Tibial nerve (tissue), 4 donors: ENCODE results near the gene SALL3. TPM values are rescaled to one million over a fixed set of nuclear protein-coding genes. Genes with fewer than 3 reads are reported as not detected.

ENCODE experiments used
- DNase-seq, 2 donors: peaks; one replicate each; pipeline ENCODE4 v3.0.0-alpha.2; 2019; ENCODE audit warnings: low spot score in 2 of 2
- H3K27ac ChIP-seq, 4 donors: fragments of 200-600 bp; sonication (generic) in 3 of 4; one replicate each; pipeline ENCODE4 v1.5.1; 2017 to 2019; ENCODE audit warnings: mild to moderate bottlenecking in 1 of 4
- H3K27me3 ChIP-seq, 2 donors: fragments of 200-600 bp; sonication (generic) in 1 of 2; one replicate each; pipeline versions ENCODE4 v1.5.1 to v1.6.0; 2017 to 2019
- H3K36me3 ChIP-seq, 3 donors: fragments of 200-600 bp; sonication (generic); one replicate each; pipeline ENCODE4 v1.5.1; 2018 to 2019
- H3K4me1 ChIP-seq, 4 donors: fragments of 200-600 bp; sonication (generic) in 3 of 4; one replicate each; pipeline ENCODE4 v1.5.1; 2017 to 2019
- H3K4me3 ChIP-seq, 4 donors: fragments of 200-600 bp; sonication (generic) in 3 of 4; one replicate each; pipeline ENCODE4 v1.5.1; 2017 to 2019; ENCODE audit warnings: mild to moderate bottlenecking in 1 of 4, moderate library complexity in 1 of 4
- H3K9me3 ChIP-seq, 4 donors: fragments of 200-600 bp; sonication (generic) in 3 of 4; one replicate each; pipeline ENCODE4 v1.5.1; 2017 to 2019
- CTCF ChIP-seq, 5 experiments: fragments of 200-600 bp in 3 of 5; fragments of 450-650 bp in 2 of 5; sonication (generic) in 3 of 5; IDR thresholded peaks; one replicate each; pipeline ENCODE4 v1.5.1; 2016 to 2019; ENCODE audit warnings: antibody characterized with exemption in 5 of 5, mild to moderate bottlenecking in 3 of 5, moderate library complexity in 2 of 5
- EP300 ChIP-seq, 2 donors: sonication (generic); formaldehyde crosslinking; IDR thresholded peaks; one replicate each; pipeline ENCODE4 v1.6.1; 2017; ENCODE audit warnings: antibody characterized with exemption in 2 of 2, mild to moderate bottlenecking in 1 of 2
- POLR2A ChIP-seq, 2 donors: fragments of 450-650 bp; IDR thresholded peaks; one replicate each; pipeline ENCODE4 v1.6.1; 2017; ENCODE audit warnings: antibody characterized with exemption in 2 of 2, mild to moderate bottlenecking in 2 of 2, moderate library complexity in 2 of 2
- WGBS, 2 donors: methylation state at CpG; one replicate each; pipeline ENCODE4 v1.1.5; 2018; 5-methylcytosine and 5-hydroxymethylcytosine counted together
- total RNA-seq, 4 donors: library from RNA; depleted of rRNA; stranded (reverse); fragments of >200 nt; gene quantifications; one replicate each; pipeline ENCODE4 v1.1.0, GENCODE V29; 2016

Gene SALL3
- total RNA-seq, 4 donors from 2014 or later: not detected

GRCh38 chr18:78950386-78950785 is 29.2 kb upstream of the SALL3 start:
- Histone ChIP-seq H3K27ac (no peak overlapping the region), H3K27me3 (no peaks in the 10 kb centered on the region), H3K36me3 (no peaks in the 10 kb centered on the region), H3K9me3 (peaks cover 0 to 18% (median 0%) of the 10 kb centered on the region in 4 donors), H3K4me3 (no peak overlapping the region), H3K4me1 (no peaks in the 10 kb centered on the region)
- no peak for DNase-seq
- TF ChIP-seq CTCF (IDR thresholded peaks at IDR 0.05): no peak
- TF ChIP-seq POLR2A (IDR thresholded peaks at IDR 0.05): no peak
- TF ChIP-seq EP300 (IDR thresholded peaks at IDR 0.05): no peak
- WGBS, 2 donors: 77 to 83% methylated on average over 10 of the region's 10 CpGs

- WGBS, 2 donors: 74 to 75% methylated on average over 17 of the region's 17 CpGs
- TF ChIP-seq POLR2A (IDR thresholded peaks at IDR 0.05) (no peak), CTCF (IDR thresholded peaks at IDR 0.05) (no peak), EP300 (IDR thresholded peaks at IDR 0.05) (no peak)
- Histone ChIP-seq H3K27ac (no peak overlapping the region), H3K9me3 (peaks cover 0 to 21% (median 0%) of the 10 kb centered on the region in 4 donors), H3K4me1 (no peaks in the 10 kb centered on the region), H3K27me3 (no peaks in the 10 kb centered on the region), H3K36me3 (no peaks in the 10 kb centered on the region), H3K4me3 (no peak overlapping the region)
- DNase-seq: no peak
Measured at GRCh38 chr18:78953566-78953965, 26.1 kb upstream of the SALL3 start.

- Histone ChIP-seq H3K4me1 (no peaks in the 10 kb centered on the region), H3K27ac (no peak overlapping the region), H3K27me3 (no peaks in the 10 kb centered on the region), H3K9me3 (peaks cover 0 to 21% (median 0%) of the 10 kb centered on the region in 4 donors), H3K4me3 (no peak overlapping the region), H3K36me3 (no peaks in the 10 kb centered on the region)
- TF ChIP-seq EP300 (IDR thresholded peaks at IDR 0.05) (no peak), CTCF (IDR thresholded peaks at IDR 0.05) (no peak), POLR2A (IDR thresholded peaks at IDR 0.05) (no peak)
- DNase-seq: no peak
- WGBS, 2 donors: 65 to 75% methylated on average over 17 of the region's 17 CpGs
Measured at GRCh38 chr18:78955051-78955450, 24.6 kb upstream of the SALL3 start.

GRCh38 chr18:78957140-78957539 is 22.5 kb upstream of the SALL3 start:
- TF ChIP-seq POLR2A (IDR thresholded peaks at IDR 0.05) (no peak), CTCF (IDR thresholded peaks at IDR 0.05) (no peak), EP300 (IDR thresholded peaks at IDR 0.05) (no peak)
- no peak overlapping the region for H3K4me3 ChIP-seq
- no peaks in the 10 kb centered on the region for H3K4me1 ChIP-seq
- H3K36me3 ChIP-seq: no peaks in the 10 kb centered on the region
- WGBS, 2 donors: 92 to 93% methylated on average over 14 of the region's 14 CpGs
- H3K27me3 ChIP-seq: no peaks in the 10 kb centered on the region
- H3K9me3 ChIP-seq: peaks cover 0 to 12% (median 0%) of the 10 kb centered on the region in 4 donors
- no peak overlapping the region for H3K27ac ChIP-seq
- DNase-seq: no peak

GRCh38 chr18:78960709-78961108 is 18.9 kb upstream of the SALL3 start:
- 83 to 89% methylated on average over 6 of the region's 6 CpGs for WGBS, 2 donors
- DNase-seq: no peak

More at GRCh38 chr18:78960709-78961108, 18.9 kb upstream of the SALL3 start:
- Histone ChIP-seq H3K9me3 (peaks cover 0 to 2% (median 0%) of the 10 kb centered on the region in 4 donors), H3K4me3 (no peak overlapping the region), H3K36me3 (no peaks in the 10 kb centered on the region), H3K27me3 (no peaks in the 10 kb centered on the region), H3K27ac (no peak overlapping the region), H3K4me1 (no peaks in the 10 kb centered on the region)
- TF ChIP-seq EP300 (IDR thresholded peaks at IDR 0.05): no peak
- no peak for TF ChIP-seq CTCF (IDR thresholded peaks at IDR 0.05)
- no peak for TF ChIP-seq POLR2A (IDR thresholded peaks at IDR 0.05)
